ENCODE data around the gene PRPF8. TPM values are rescaled to one million over a fixed set of nuclear protein-coding genes. Genes with fewer than 3 reads are reported as not detected.

The PRPF8 gene
- total RNA-seq, 1 donor from 2014 or later: 449 TPM

GRCh38 chr17:1648173-1648962, 36.3 kb downstream of the PRPF8 start:
- H3K27ac Mint-ChIP-seq (ENCODE audit: unreplicated experiment): no peak overlapping the region
- no peak for DNase-seq (ENCODE audit: low read depth, low spot score)
- H3K4me1 Mint-ChIP-seq: peaks cover 27% of the 10 kb centered on the region
- H3K36me3 Mint-ChIP-seq (ENCODE audit: low read depth): peaks cover 3% of the 10 kb centered on the region
- no peaks in the 10 kb centered on the region for H3K9me3 Mint-ChIP-seq
- TF ChIP-seq CTCF (conservative IDR thresholded peaks at IDR 0.05): no peak
- H3K4me3 Mint-ChIP-seq: peak overlapping the region; percentile 56
- H3K27me3 Mint-ChIP-seq (ENCODE audit: low read depth): peaks cover 22% of the 10 kb centered on the region

- no peak for DNase-seq (ENCODE audit: low read depth, low spot score)
- no peaks in the 10 kb centered on the region for H3K9me3 Mint-ChIP-seq
- TF ChIP-seq CTCF (conservative IDR thresholded peaks at IDR 0.05): no peak
- no peaks in the 10 kb centered on the region for H3K36me3 Mint-ChIP-seq (ENCODE audit: low read depth)
- no peak overlapping the region for H3K27ac Mint-ChIP-seq (ENCODE audit: unreplicated experiment)
- H3K27me3 Mint-ChIP-seq (ENCODE audit: low read depth): peaks cover 22% of the 10 kb centered on the region
- peaks cover 27% of the 10 kb centered on the region for H3K4me1 Mint-ChIP-seq
- H3K4me3 Mint-ChIP-seq: peak overlapping the region; percentile 56
Observed at GRCh38 chr17:1647802-1648171, 36.9 kb downstream of the PRPF8 start.

- DNase-seq (ENCODE audit: low read depth, low spot score): no peak
- Mint-ChIP-seq H3K4me3 (peak overlapping the region; percentile 64), H3K27ac (ENCODE audit: unreplicated experiment) (no peak overlapping the region)
Observed at GRCh38 chr17:1646199-1646875, 38.3 kb downstream of the PRPF8 start.

GRCh38 chr17:1645207-1646171, 39.2 kb downstream of the PRPF8 start, which contains the start of gene SCARF1:
SCARF1 (minus strand) TSS chr17:1645732; CDS start chr17:1645697, 35 bp downstream.
- Mint-ChIP-seq H3K9me3 (no peaks in the 10 kb centered on the region), H3K27ac (ENCODE audit: unreplicated experiment) (no peak within 1 kb of the TSS)
- TF ChIP-seq CTCF (conservative IDR thresholded peaks at IDR 0.05): no peak

More at GRCh38 chr17:1646199-1646875, 38.3 kb downstream of the PRPF8 start:
- Mint-ChIP-seq H3K4me1 (peaks cover 28% of the 10 kb centered on the region), H3K9me3 (no peaks in the 10 kb centered on the region), H3K36me3 (ENCODE audit: low read depth) (no peaks in the 10 kb centered on the region), H3K27me3 (ENCODE audit: low read depth) (peaks cover 30% of the 10 kb centered on the region)
- TF ChIP-seq CTCF (conservative IDR thresholded peaks at IDR 0.05): no peak

More at GRCh38 chr17:1645207-1646171, 39.2 kb downstream of the PRPF8 start, which contains the start of gene SCARF1:
- no peaks in the 10 kb centered on the region for H3K36me3 Mint-ChIP-seq (ENCODE audit: low read depth)
- no peak for DNase-seq (ENCODE audit: low read depth, low spot score)
- peaks cover 33% of the 10 kb centered on the region for H3K4me1 Mint-ChIP-seq
- H3K4me3 Mint-ChIP-seq: peak within 1 kb of the TSS; percentile 64
- H3K27me3 Mint-ChIP-seq (ENCODE audit: low read depth): peaks cover 35% of the 10 kb centered on the region
